Measurements from ENCODE around the gene RSRC1.

GRCh38 chr3:158109295-158109803 is 540 bp upstream of the RSRC1 start:
- TF ChIP-seq POLR2A (IDR thresholded peaks at IDR 0.05) = no peak
- no peak for TF ChIP-seq CTCF (IDR thresholded peaks at IDR 0.05)

All from sigmoid colon (tissue), 3 donors.